ENCODE results near the gene CFAP299.

- TF ChIP-seq CTCF (IDR thresholded peaks at IDR 0.05) (no peak), EP300 (IDR thresholded peaks at IDR 0.05) (no peak), POLR2A (IDR thresholded peaks at IDR 0.05; ENCODE audit: low read depth) (no peak), POLR2AphosphoS5 (IDR thresholded peaks at IDR 0.05) (no peak)
Measured at GRCh38 chr4:80484712-80485111, 149.2 kb downstream of the CFAP299 start.

All from esophagus muscularis mucosa (tissue), 4 donors.